Upper lobe of left lung (tissue), 4 donors: ENCODE data around the gene GNB2.

Experiments used
- CTCF ChIP-seq, 6 experiments: fragments of 450-650 bp in 4 of 6; fragments of 200-600 bp in 2 of 6; sonication (generic) in 2 of 6; IDR thresholded peaks; one replicate each; pipeline ENCODE4 v1.5.1; 2016 to 2019; ENCODE audit warnings: antibody characterized with exemption in 6 of 6
- POLR2AphosphoS5 ChIP-seq, 2 donors: sonication (generic); formaldehyde crosslinking; IDR thresholded peaks; one replicate each; pipeline ENCODE4 v1.5.1; 2017; ENCODE audit warnings: antibody characterized with exemption in 2 of 2

DNA sequence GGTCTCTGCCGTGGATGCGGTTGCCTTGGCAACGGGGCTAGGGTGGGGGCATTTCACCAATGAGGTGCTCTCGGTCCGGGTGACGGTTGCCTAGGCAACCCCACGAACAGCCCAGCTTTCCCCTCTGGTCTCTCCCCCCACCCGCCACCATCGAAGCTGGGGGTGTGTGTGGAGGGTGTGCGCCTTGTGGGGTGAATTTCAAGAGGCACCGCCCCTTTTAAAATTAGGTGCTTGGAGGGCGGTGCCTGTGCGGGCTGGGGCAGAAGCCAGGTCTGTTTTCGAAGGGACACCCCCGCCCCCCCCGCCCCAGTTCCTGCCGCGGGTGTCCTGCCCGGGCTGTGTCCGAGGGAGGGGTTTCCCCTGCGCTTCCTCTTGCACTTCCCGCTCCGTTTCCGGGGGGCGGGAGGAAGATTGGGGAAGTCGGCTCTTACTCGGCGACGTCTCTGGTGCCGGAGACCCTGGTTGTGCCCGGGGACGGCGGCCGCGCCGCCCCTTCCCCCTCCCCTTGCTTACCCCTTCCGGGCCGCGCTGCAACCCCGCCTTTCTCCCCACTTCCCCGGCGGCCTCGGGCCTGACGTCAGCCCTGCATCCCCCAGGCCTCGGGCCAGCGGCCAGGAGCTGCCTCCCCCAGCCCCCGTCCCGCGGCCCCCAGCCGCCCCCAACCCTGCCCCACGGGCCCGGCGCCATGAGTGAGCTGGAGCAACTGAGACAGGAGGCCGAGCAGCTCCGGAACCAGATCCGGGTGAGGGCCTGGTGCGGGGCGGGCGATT lies 2.2 kb downstream of the GNB2 start:
- TF ChIP-seq CTCF (IDR thresholded peaks at IDR 0.05) (no peak), POLR2AphosphoS5 (IDR thresholded peaks at IDR 0.05) (peak; percentile 78)
